ENCODE data around the gene IGSF9B. TPM values are rescaled to one million over a fixed set of nuclear protein-coding genes. Genes with fewer than 3 reads are reported as not detected.
A peak's percentile ranks its signal among the peaks of the same experiment; 100 is the strongest.

IGSF9B gene
- total RNA-seq, 3 donors from 2014 or later (not counting 1 experiment from before 2014, with no cell fraction given): 2.2 to 6.1 (median 4.3) TPM

DNA sequence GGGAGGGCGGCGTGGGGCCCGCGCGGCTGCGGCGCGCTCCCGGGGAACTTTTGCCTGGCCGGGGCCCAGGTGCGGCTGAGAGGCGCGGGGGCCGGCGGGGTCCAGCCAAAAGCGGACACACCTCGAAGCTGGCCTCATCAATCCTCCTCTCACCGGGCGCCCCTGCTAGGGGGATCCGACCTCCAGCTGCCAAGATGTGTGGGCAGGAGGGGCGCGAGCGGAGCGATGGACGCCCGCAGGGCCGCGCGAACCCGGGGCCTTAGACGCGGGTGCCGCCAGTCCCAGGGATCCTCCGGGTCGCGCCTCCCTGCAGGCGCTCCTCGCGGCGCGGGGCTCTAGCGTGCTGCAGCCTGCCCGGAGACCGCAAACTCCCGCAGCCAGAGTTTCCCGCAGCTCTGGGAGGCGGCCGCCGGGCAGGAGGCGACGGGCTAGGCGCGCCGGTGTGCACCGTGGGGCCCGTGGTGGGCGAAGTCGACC is 785 bp downstream of the IGSF9B start:
- Mint-ChIP-seq H3K27me3 (ENCODE audit: low read depth in 2 of 2) (peaks cover 50 to 56% of the 10 kb centered on the region in 2 donors), H3K27ac (no peak overlapping the region), H3K4me1 (peaks cover 0 to 9% of the 10 kb centered on the region in 2 donors), H3K36me3 (no peaks in the 10 kb centered on the region), H3K9me3 (no peaks in the 10 kb centered on the region), H3K4me3 (no peak overlapping the region)
- no peak for TF ChIP-seq CTCF (IDR thresholded peaks at IDR 0.05)
- 1% methylated on average over 58 of the region's 58 CpGs for WGBS (ENCODE audit: insufficient coverage)
- Histone ChIP-seq H3K27ac (ENCODE audit: low read length) (no peak overlapping the region), H3K4me1 (ENCODE audit: control insufficient read depth, insufficient read depth, low read length) (peaks cover 19% of the 10 kb centered on the region), H3K36me3 (ENCODE audit: control insufficient read depth, insufficient read depth, low read length) (no peaks in the 10 kb centered on the region), H3K9me3 (ENCODE audit: control insufficient read depth, insufficient read depth, low read length) (no peaks in the 10 kb centered on the region), H3K4me3 (ENCODE audit: low read length) (no peak overlapping the region), H3K27me3 (ENCODE audit: control insufficient read depth, insufficient read depth, low read length) (peaks cover 23% of the 10 kb centered on the region)
- DNase-seq (peak in 1 of 2 donors; percentile 35), ATAC-seq (no peak)
- intact Hi-C loops (cut with micrococcal nuclease): no loop called here

- 6% methylated on average over 44 of the region's 49 CpGs for WGBS (ENCODE audit: insufficient coverage)
- no peak for ATAC-seq
Measured at GRCh38 chr11:133955081-133955891, 1.5 kb downstream of the IGSF9B start.

DNA sequence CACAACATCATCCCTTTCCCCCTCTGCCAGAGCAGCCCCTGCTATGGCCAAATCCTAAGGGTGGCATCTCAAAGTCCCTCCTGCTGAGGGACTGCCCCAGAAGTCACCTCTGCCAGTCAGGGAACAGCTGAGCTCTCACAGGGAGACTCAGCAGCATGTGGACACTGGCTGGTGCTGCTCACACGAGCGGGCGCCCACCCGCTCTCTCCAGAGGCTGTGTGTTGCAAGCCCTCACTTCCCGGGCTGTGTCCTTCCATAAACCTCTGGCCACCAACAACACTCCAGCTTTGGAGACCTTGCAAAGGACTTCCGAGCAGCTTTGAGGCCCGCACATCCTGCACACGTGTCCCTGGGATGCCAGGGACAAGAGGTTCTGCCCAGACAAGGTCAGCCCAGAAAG is 2.8 kb downstream of the IGSF9B start:
- intact Hi-C loops (cut with micrococcal nuclease): no loop called here
- H3K27ac Mint-ChIP-seq: no peak overlapping the region
- DNase-seq (no peak), ATAC-seq (no peak)
- no peaks in the 10 kb centered on the region for H3K9me3 Mint-ChIP-seq
- Histone ChIP-seq H3K36me3 (ENCODE audit: control insufficient read depth, insufficient read depth, low read length) (no peaks in the 10 kb centered on the region), H3K27me3 (ENCODE audit: control insufficient read depth, insufficient read depth, low read length) (peaks cover 23% of the 10 kb centered on the region), H3K4me1 (ENCODE audit: control insufficient read depth, insufficient read depth, low read length) (peaks cover 19% of the 10 kb centered on the region), H3K9me3 (ENCODE audit: control insufficient read depth, insufficient read depth, low read length) (no peaks in the 10 kb centered on the region), H3K27ac (ENCODE audit: low read length) (no peak overlapping the region), H3K4me3 (ENCODE audit: low read length) (no peak overlapping the region)
- peak overlapping the region; percentile 42 for H3K4me3 Mint-ChIP-seq
- WGBS (ENCODE audit: insufficient coverage): 90% methylated on average over 8 of the region's 8 CpGs
- peaks cover 43 to 53% of the 10 kb centered on the region in 2 donors for H3K27me3 Mint-ChIP-seq (ENCODE audit: low read depth in 2 of 2)
- TF ChIP-seq CTCF (IDR thresholded peaks at IDR 0.05): no peak
- H3K36me3 Mint-ChIP-seq: no peaks in the 10 kb centered on the region
- H3K4me1 Mint-ChIP-seq: peaks cover 0 to 9% of the 10 kb centered on the region in 2 donors

More at GRCh38 chr11:133955081-133955891, 1.5 kb downstream of the IGSF9B start:
- H3K27ac Mint-ChIP-seq: no peak overlapping the region
- no peaks in the 10 kb centered on the region for H3K36me3 Mint-ChIP-seq
- intact Hi-C loops (cut with micrococcal nuclease): no loop called here
- no peaks in the 10 kb centered on the region for H3K36me3 ChIP-seq (ENCODE audit: control insufficient read depth, insufficient read depth, low read length)
- peak overlapping the region; percentile 72 for H3K4me3 Mint-ChIP-seq
- peaks cover 19% of the 10 kb centered on the region for H3K4me1 ChIP-seq (ENCODE audit: control insufficient read depth, insufficient read depth, low read length)
- no peak for TF ChIP-seq CTCF (IDR thresholded peaks at IDR 0.05)
- peaks cover 23% of the 10 kb centered on the region for H3K27me3 ChIP-seq (ENCODE audit: control insufficient read depth, insufficient read depth, low read length)
- peaks cover 50 to 52% of the 10 kb centered on the region in 2 donors for H3K27me3 Mint-ChIP-seq (ENCODE audit: low read depth in 2 of 2)
- peaks cover 0 to 9% of the 10 kb centered on the region in 2 donors for H3K4me1 Mint-ChIP-seq
- H3K4me3 ChIP-seq (ENCODE audit: low read length): no peak overlapping the region
- no peak overlapping the region for H3K27ac ChIP-seq (ENCODE audit: low read length)
- H3K9me3 Mint-ChIP-seq: no peaks in the 10 kb centered on the region
- DNase-seq: peak in 1 of 2 donors; percentile 63
- H3K9me3 ChIP-seq (ENCODE audit: control insufficient read depth, insufficient read depth, low read length): no peaks in the 10 kb centered on the region
